IMR-90 (cell line): Measurements from ENCODE around the gene PWWP3B. TPM values are rescaled to one million over a fixed set of nuclear protein-coding genes. Genes with fewer than 3 reads are reported as not detected.

Experiments
- ATAC-seq: fragments of 200-7000 bp; cut with Tn5 transposase; 2 replicates; pipeline ENCODE4 v1.9.1; 2020; ENCODE audit warnings: low read depth, mild to moderate bottlenecking, moderate library complexity
- BruUV-seq: library from RNA; stranded (reverse); fragments of 400-500 nt; replicated peaks from 2 replicates; lab custom pipeline; 2021; lab: Mats Ljungman, UMichigan
- CTCF ChIA-PET: fragments of 300-600 bp; formaldehyde crosslinking; extraction: SDS; loops from one replicate; lab custom pipeline; 2021; ENCODE audit warnings: antibody characterized with exemption; lab: Yijun Ruan, JAX
- POLR2A ChIA-PET: fragments of 300-600 bp; sonication (Branson Sonifier 250); formaldehyde crosslinking; loops from one replicate; lab custom pipeline; 2022; ENCODE audit warnings: antibody characterized with exemption; ENCODE audit not compliant: unreplicated experiment; lab: Charles Lee
- DNase-seq: peaks from one replicate; pipeline ENCODE4 v3.0.0; 2013
- H2AFZ ChIP-seq: replicated peaks from 2 replicates; pipeline ENCODE3; 2013; ENCODE audit warnings: low read length, mild to moderate bottlenecking; ENCODE audit not compliant: poor library complexity
- H2AK5ac ChIP-seq: 2 replicates; pipeline ENCODE4 v1.6.1; 2013; ENCODE audit warnings: low read depth, low read length, inconsistent platforms
- H2AK9ac ChIP-seq: replicated peaks from 2 replicates; pipeline ENCODE3; 2013; ENCODE audit warnings: mild to moderate bottlenecking, low read depth, low read length, moderate library complexity; ENCODE audit not compliant: poor library complexity
- H2BK120ac ChIP-seq: 2 replicates; pipeline ENCODE4 v1.6.1; 2013; ENCODE audit warnings: low read depth, low read length, inconsistent platforms
- H2BK15ac ChIP-seq: 3 replicates; pipeline ENCODE4 v1.6.1; 2013; ENCODE audit warnings: low read depth, low read length, inconsistent platforms
- H2BK20ac ChIP-seq: 2 replicates; pipeline ENCODE4 v1.6.1; 2013; ENCODE audit warnings: low read depth, mild to moderate bottlenecking, inconsistent platforms, low read length, moderate library complexity
- H2BK5ac ChIP-seq: 2 replicates; pipeline ENCODE4 v1.6.1; 2013; ENCODE audit warnings: mild to moderate bottlenecking, low read depth, low read length, inconsistent platforms; ENCODE audit not compliant: poor library complexity, severe bottlenecking
- H3K14ac ChIP-seq: replicated peaks from 2 replicates; pipeline ENCODE4 v1.6.1; 2013; ENCODE audit warnings: low read depth, low read length, inconsistent platforms
- H3K18ac ChIP-seq: 2 replicates; pipeline ENCODE4 v1.6.1; 2013; ENCODE audit warnings: low read depth, low read length, control low read depth
- H3K23ac ChIP-seq: 2 replicates; pipeline ENCODE4 v1.6.1; 2013; ENCODE audit warnings: low read depth, low read length, inconsistent platforms
- H3K27ac ChIP-seq: 2 replicates; pipeline ENCODE4 v1.5.1; 2013; ENCODE audit warnings: mild to moderate bottlenecking, control low read depth, low read length; ENCODE audit not compliant: insufficient read depth
- H3K27me3 ChIP-seq: 2 replicates; pipeline ENCODE4 v1.6.1; 2013; ENCODE audit warnings: low read length; ENCODE audit not compliant: control insufficient read depth, insufficient read depth
- H3K36me3 ChIP-seq: 2 replicates; pipeline ENCODE4 v1.6.1; 2013; ENCODE audit warnings: low read length, mixed read lengths; ENCODE audit not compliant: control insufficient read depth, insufficient read depth
- H3K4ac ChIP-seq: 2 replicates; pipeline ENCODE4 v1.6.1; 2013; ENCODE audit warnings: low read depth, low read length, inconsistent platforms
- H3K4me1 ChIP-seq: 2 replicates; pipeline ENCODE4 v1.6.1; 2013; ENCODE audit warnings: low read length, mixed read lengths; ENCODE audit not compliant: control insufficient read depth, insufficient read depth
- H3K4me2 ChIP-seq: 2 replicates; pipeline ENCODE4 v1.6.1; 2013; ENCODE audit warnings: low read depth, mild to moderate bottlenecking, control low read depth, low read length, moderate library complexity
- H3K4me3 ChIP-seq: 2 replicates; pipeline ENCODE4 v1.5.1; 2013; ENCODE audit warnings: low read depth, mild to moderate bottlenecking, control low read depth, low read length, moderate library complexity; ENCODE audit not compliant: insufficient read depth
- H3K56ac ChIP-seq: 2 replicates; pipeline ENCODE4 v1.6.1; 2013; ENCODE audit warnings: low read length, inconsistent platforms; ENCODE audit not compliant: insufficient read depth; ENCODE audit errors: extremely low read depth
- H3K79me1 ChIP-seq, 2 experiments: 2 replicates each; pipeline ENCODE4 v1.6.1; 2013; ENCODE audit warnings: low read length in 2 of 2, inconsistent platforms in 1 of 2, low read depth in 1 of 2
- H3K9ac ChIP-seq: 2 replicates; pipeline ENCODE4 v1.6.1; 2013; ENCODE audit warnings: low read depth, low read length, control low read depth
- H3K9me1 ChIP-seq: 2 replicates; pipeline ENCODE4 v1.6.1; 2013; ENCODE audit warnings: low read length, inconsistent platforms; ENCODE audit not compliant: insufficient read depth
- H3K9me3 ChIP-seq: 2 replicates; pipeline ENCODE4 v1.6.1; 2013; ENCODE audit warnings: low read length; ENCODE audit not compliant: control insufficient read depth, insufficient read depth
- H4K20me1 ChIP-seq: 2 replicates; pipeline ENCODE4 v1.6.1; 2013; ENCODE audit warnings: low read length, inconsistent platforms; ENCODE audit not compliant: insufficient read depth
- H4K5ac ChIP-seq: 2 replicates; pipeline ENCODE4 v1.6.1; 2013; ENCODE audit warnings: mild to moderate bottlenecking, low read depth, low read length, control low read depth
- H4K8ac ChIP-seq, 2 experiments: 2 replicates each; pipeline ENCODE4 v1.6.1; 2013; ENCODE audit warnings: low read depth in 2 of 2, low read length in 2 of 2, control low read depth in 1 of 2, inconsistent platforms in 1 of 2
- H4K91ac ChIP-seq: 2 replicates; pipeline ENCODE4 v1.6.1; 2013; ENCODE audit warnings: low read depth, low read length, inconsistent platforms; ENCODE audit not compliant: insufficient read depth
- CEBPB ChIP-seq: IDR thresholded peaks from 2 replicates; pipeline ENCODE4 v1.6.1; 2012; ENCODE audit warnings: low read depth, low read length, improper control_type of control experiment
- CTCF ChIP-seq: conservative IDR thresholded peaks from 2 replicates; pipeline ENCODE4 v1.5.1; 2012; ENCODE audit warnings: mild to moderate bottlenecking, low read depth, low read length, improper control_type of control experiment
- ELK1 ChIP-seq: fragments of 150-350 bp; IDR thresholded peaks from 2 replicates; pipeline ENCODE4 v1.6.1; 2016; ENCODE audit warnings: low read depth, mild to moderate bottlenecking, low read length, moderate library complexity, borderline replicate concordance
- FOS ChIP-seq: fragments of 150-350 bp; IDR thresholded peaks from 2 replicates; pipeline ENCODE4 v1.6.1; 2016; ENCODE audit warnings: low read depth, low read length
- NFE2L2 ChIP-seq: fragments of 150-350 bp; IDR thresholded peaks from 2 replicates; pipeline ENCODE4 v1.6.1; 2016; ENCODE audit warnings: low read depth, mild to moderate bottlenecking, low read length
- RAD21 ChIP-seq: IDR thresholded peaks from 2 replicates; pipeline ENCODE4 v1.6.1; 2012; ENCODE audit warnings: low read length, improper control_type of control experiment
- RCOR1 ChIP-seq: IDR thresholded peaks from 2 replicates; pipeline ENCODE4 v1.6.1; 2012; ENCODE audit warnings: mild to moderate bottlenecking, low read length, improper control_type of control experiment; ENCODE audit not compliant: insufficient replicate concordance
- USF2 ChIP-seq: fragments of 150-350 bp; IDR thresholded peaks from 2 replicates; pipeline ENCODE4 v1.6.1; 2017; ENCODE audit warnings: mild to moderate bottlenecking, antibody characterized with exemption, low read length, low read depth
- WGBS, 2 experiments: methylation state at CpG; one replicate each; pipeline versions ENCODE4 v1.1.5 to v1.1.7; 2013; ENCODE audit warnings: missing lambda C conversion rate in 2 of 2; ENCODE audit not compliant: insufficient read length in 1 of 2; ENCODE audit errors: extremely low coverage in 2 of 2; 5-methylcytosine and 5-hydroxymethylcytosine counted together
- dilution Hi-C: fragments of 300-500 bp; cut with HindIII; formaldehyde crosslinking; loops from one replicate; pipeline ENCODE4 v1.14.3; 2018; ENCODE audit warnings: low sequenced_read_pairs; ENCODE audit not compliant: unreplicated experiment
- in situ Hi-C: fragments of 300-500 bp; cut with MboI; formaldehyde crosslinking; loops from 3 replicates; pipeline ENCODE4 v1.14.3; 2019; ENCODE audit warnings: low sequenced_read_pairs, inconsistent platforms, mixed read lengths
- intact Hi-C: fragments of 100-400 bp; cut with micrococcal nuclease; formaldehyde crosslinking; loops from 2 replicates; pipeline ENCODE4 v1.10.0; 2022
- polyA plus RNA-seq, 3 experiments: library from polyadenylated mRNA; depleted of rRNA; stranded (reverse); fragments of >200 nt; gene quantifications; 2 replicates each; pipeline ENCODE4 v1.2.3, GENCODE V29; 2012; ENCODE audit warnings: low replicate concordance in 1 of 3
- total RNA-seq: library from RNA; depleted of rRNA; stranded (reverse); fragments of >200 nt; gene quantifications from 2 replicates; pipeline ENCODE4 v1.2.3, GENCODE V29; 2012

PWWP3B gene
- total and polyA plus RNA-seq, 2 of the 4 experiments (the other 2 are of a cell fraction): not detected

- ATAC-seq (no peak), DNase-seq (no peak)
- Histone ChIP-seq H4K20me1 (no peaks in the 10 kb centered on the region), H2BK20ac (no peak overlapping the region), H3K36me3 (no peaks in the 10 kb centered on the region), H3K4me1 (no peaks in the 10 kb centered on the region), H2AK5ac (no peak overlapping the region), H3K4me2 (no peak overlapping the region), H3K4me3 (no peak overlapping the region), H4K5ac (no peak overlapping the region), H3K79me1 (no peaks in the 10 kb centered on the region), H4K8ac (no peak overlapping the region), H2BK5ac (no peak overlapping the region), H3K4ac (no peak overlapping the region), H3K23ac (no peak overlapping the region), H3K56ac (no peak overlapping the region), H3K27ac (no peak overlapping the region), H3K14ac (no peak overlapping the region), H3K9me1 (no peaks in the 10 kb centered on the region), H3K27me3 (no peaks in the 10 kb centered on the region), H2AK9ac (no peak overlapping the region), H2BK15ac (no peak overlapping the region), H2BK120ac (no peak overlapping the region), H3K9ac (no peak overlapping the region), H3K18ac (no peak overlapping the region), H2AFZ (peak overlapping the region; percentile 48), H3K9me3 (peaks cover 6% of the 10 kb centered on the region), H4K91ac (no peak overlapping the region)
- in situ Hi-C loops: no loop called here
- no TSS peak for BruUV-seq
- dilution Hi-C loops: no loop called here
- ChIA-PET POLR2A (no interaction called here), CTCF (no interaction called here)
- TF ChIP-seq CTCF (no peak), ELK1 (no peak), CEBPB (no peak), RCOR1 (no peak), FOS (no peak), NFE2L2 (no peak), RAD21 (no peak), USF2 (no peak)
- WGBS, 2 experiments: 68% methylated on average over 4 of the region's 7 CpGs; no CpG with 5 or more reads in 1 of the 2 experiments
- intact Hi-C loops: no loop called here
These were observed 29.1 kb upstream of the PWWP3B start for GRCh38 chrX:106139048-106139447.
